GM21367 (cell line): ENCODE measurements around the gene TM6SF1.
A peak's percentile ranks its signal among the peaks of the same experiment; 100 is the strongest.
"Not testable (repeated sequence)": the region's sequence is repeated elsewhere in the genome, so short reads cannot be mapped to it uniquely, and the experiment has no call there.

Experiments
- ATAC-seq: cut with Tn5 transposase; IDR thresholded peaks from one replicate; pipeline ENCODE4 v1.9.1; 2021; ENCODE audit not compliant: unreplicated experiment

The TM6SF1 gene

DNA sequence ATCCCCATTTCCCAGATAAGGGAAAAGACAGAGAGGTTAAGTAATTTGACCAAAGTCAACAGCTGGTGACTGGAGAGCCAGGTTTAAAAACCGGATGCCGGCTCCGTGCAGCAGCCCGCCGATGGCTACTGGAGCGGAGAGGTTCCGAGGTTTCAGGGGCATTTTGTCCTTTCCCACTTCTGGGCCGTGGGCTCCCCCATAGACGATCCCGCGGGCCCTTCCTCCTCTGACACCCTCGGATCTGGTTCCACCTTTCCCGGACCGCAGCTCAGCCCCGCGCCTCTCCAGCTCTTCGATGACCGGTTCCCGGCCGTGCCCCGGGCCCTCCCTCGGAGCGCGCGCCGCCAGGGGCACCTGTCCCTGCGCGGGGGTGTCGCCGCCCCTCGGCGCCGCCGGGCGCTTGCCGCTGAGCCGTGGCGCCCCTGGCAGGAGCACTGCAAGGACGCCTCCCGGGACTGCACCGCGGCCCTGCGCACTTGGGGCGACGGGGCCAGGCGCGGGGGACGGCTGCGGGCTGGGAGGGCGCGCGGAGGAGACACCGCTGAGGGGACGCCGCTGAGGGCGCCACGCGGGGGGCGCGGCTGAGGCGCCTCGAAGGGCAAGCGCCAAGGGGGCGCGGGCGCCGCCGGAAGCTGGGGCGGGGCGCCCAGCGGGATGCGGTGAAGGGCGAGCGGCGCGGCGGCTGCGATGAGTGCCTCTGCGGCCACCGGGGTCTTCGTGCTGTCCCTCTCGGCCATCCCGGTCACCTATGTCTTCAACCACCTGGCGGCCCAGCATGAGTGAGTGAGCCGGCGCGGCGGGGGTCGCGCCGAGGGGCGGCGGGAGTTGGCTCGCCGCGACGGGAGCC, at the start of gene TM6SF1:
TM6SF1 (plus strand) TSS at position 652 of the 847 bp plus-strand sequence; CDS start at position 688, 36 bp downstream.
- ATAC-seq, result no peak

DNA sequence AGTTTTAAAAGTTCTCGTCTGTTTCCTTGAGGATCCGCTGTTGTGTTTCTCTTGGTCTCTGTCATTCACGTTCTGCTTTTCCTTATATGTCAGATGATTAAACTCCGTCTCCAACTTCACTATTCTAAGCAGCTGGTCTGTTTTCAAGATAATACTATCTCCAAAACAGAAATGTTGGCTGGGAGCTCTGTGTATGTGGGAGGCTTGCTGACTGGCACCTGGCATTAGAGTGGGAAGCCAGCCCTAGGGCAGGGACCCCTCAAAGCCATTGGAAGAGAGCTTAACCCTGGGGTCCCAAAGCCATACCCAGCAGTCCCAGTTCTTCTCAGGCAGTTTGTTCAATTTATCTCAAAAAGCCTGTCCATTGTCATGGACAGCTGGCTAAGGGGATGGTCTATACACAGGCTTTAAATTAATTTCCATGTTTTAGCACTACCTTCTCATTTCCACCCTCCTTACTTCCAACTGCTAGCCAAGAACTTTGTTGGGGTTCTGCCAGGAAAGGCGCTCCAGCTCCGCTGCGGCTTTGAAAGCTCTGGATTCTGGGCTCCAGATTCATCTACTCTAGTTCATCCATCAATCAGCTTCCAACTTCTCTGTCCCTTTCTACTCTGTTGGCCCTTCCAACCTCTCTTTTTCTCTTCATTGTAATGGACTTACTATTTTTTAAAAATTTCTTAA, 49.6 kb upstream of the TM6SF1 start:
- no peak for ATAC-seq

DNA sequence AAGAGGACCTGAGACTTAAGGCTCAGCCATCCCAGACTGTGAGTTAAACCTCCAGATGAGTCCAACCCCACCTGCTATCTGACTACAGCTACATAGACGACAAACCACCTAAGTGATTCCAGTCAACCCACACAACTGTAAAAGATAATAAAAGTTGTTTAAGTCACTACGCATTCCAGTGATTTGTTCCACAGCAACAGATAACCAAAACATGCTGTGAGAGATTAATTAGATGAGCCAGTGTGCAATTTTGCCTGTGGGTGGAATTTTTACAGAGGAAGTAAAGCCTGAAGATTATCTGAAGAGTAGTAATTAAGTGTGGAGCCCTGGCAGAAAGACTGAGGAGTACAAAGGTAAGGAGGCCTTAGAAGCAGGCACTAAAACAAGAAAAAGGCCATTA, 45.8 kb upstream of the TM6SF1 start:
- ATAC-seq, result no peak

DNA sequence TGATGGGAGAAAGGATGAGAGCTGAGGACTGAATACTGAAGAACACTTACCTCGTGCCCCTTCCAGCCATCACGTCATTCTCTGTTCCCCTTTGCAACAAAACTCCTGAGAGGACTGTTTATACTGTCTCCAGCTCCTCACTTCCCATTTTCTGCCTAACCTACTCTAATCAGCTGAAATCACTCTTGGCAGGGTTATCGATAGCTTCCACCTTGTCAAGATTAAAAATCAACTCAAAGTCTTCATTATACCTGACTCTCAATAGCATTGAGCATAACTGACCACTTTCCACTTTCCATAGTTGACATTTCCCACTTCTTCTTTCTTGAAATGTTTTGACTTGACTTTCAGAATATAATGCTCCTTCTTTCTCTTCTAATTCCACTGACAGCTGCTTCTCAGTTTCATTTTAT, 44.7 kb upstream of the TM6SF1 start:
- ATAC-seq, result no peak

DNA sequence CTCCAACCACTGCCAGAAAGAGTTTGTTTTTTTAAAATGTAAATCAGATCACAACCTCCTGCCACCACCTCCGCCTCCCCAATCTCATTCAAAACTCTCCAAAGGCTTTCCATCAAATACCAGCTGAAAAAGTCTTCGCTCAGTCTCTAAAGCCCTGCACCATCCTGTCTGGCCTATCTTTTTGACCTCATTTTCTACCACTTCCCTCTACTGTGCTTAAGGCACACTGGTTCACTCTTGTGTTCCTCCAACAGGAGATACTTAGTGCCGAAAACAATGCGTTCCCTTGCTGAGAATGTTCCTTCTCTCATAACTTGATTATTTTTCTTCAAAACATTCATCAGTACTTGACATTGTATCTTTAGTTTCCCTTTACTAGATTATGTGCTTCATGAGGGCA, 43.9 kb upstream of the TM6SF1 start:
- no peak for ATAC-seq

DNA sequence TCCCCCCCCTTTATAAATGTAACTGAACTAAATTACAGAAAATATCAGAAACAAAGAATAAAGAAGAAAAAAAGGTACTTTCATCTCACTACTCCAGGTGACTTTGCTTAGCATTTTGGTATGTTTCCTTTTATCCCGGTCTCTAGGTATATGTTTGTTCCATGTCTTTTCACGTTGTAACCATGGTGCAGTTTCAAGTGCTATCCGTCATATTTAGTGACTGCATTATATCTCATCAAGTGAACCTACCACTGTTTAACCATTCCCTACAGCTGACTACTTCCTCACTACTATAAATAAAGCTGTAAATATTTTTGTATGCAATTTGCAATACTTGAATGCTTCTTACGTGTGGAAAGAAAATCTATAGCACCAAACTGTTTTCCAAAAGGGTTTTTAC, 42.6 kb upstream of the TM6SF1 start:
- ATAC-seq, result no peak

DNA sequence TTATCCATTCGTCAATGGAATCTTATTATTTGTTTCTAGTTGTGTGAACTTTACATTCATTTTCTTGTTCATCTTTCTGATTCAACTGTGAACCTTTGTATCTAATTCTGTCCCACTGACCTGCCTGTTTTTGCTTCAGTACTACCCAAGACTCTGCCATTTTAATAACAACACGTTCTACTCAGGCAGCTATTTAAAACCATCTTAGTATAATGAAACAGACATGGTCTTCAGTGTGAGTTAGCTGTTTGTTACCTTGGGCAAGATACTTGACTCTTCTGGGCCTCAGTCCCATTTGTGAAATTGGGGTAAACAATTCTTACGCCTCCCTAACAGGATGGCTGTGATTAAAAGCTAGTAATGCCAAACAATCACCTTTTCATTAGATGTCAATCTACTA, 42.0 kb upstream of the TM6SF1 start:
- no peak for ATAC-seq

DNA sequence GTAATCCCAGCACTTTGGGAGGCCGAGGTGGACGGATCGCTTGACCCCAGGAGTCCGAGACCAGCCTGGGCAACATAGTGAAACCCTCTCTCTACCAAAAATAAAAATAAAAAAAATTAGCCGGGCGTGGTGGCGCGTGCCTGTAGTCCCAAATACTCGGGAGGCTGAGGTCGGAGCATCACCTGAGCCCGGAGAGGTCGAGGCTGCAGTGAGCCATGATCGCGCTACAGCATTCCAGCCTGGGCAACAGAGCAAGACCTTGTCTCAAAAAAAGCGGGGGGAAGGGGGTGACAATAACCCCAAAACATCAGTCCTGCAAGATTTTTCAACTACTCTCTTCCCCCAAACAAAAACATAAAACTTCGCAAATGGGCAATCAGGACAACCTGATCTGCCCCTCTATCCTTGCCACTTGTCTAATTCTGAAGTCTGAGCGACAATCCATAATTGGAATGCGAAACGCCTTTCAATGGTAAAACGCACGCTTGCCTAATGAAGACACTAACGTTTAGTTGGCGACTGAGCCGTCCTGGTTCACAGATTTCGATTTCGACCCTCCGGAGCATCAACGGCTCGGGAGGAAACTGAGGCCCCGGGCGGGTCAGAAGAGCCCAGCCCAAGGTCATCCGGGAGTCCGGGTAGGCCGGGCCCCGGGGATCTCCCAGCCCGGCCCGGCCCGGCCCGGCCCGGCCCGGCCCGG, 41.3 kb upstream of the TM6SF1 start:
- ATAC-seq, result peak; percentile 1

DNA sequence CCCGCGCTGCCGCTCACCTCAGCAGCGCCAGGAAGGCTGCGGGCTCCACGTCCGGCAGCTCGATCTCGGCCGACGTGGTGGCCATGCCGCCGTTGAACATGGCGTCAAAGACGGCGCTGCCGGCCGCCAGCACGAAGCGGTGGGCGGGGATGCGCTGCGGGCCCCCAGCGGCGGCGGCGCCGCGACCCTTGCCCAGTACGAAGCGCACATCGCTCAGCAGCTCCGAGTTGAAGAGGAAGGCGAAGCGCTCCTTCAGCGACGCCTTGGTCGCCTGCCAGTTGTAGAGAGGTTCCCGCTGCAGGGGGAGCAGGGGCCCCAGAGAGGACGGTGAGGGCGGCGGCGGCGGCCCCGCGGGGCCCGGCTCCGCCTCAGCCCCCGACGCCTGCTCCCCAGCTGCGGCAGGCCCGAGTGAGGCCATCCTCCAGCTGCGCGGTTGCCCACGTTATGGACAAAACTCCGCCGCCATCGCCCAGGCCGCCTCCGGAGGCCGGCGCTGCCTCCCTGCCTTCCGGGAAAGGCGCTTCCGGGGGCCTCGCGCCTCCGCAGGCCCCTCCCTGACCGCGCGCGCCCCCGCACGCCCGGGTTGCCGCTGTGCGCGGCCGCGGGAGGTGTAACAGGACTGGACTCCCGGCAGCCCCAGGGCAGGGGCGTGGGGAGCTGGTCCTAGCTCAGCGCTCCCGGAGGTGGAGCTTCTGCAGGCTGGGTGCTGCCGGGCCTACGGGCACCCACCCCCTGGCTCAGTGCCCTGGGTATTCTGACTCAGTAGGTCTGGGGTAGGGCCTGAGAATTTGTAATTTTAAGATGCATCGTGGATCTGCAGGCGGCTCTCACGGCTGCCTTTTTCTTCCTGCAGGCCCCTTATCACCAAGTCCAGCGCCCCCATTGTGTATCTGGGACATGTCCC, 40.5 kb upstream of the TM6SF1 start, which contains the start of gene BTBD1:
BTBD1 (minus strand) TSS at position 519 of the 904 bp plus-strand sequence; CDS start at position 418, 101 bp downstream.
- peak; percentile 77 for ATAC-seq

DNA sequence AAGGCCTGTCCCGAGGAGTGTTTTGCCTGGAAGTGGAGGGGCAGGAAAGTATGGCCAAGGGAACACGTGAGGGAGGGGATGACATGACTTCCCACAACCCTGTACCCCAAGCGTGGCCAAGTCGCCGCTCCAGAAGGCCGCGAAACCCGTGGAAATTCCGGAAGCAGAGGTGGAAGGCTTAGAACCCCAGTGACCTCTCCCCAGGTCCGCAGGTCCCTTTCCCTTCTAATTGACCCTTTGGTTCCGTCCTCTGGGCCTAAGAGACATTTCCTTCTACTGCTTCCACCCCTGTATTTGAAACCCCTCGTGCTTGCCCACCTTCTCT, 39.8 kb upstream of the TM6SF1 start:
- no peak for ATAC-seq

DNA sequence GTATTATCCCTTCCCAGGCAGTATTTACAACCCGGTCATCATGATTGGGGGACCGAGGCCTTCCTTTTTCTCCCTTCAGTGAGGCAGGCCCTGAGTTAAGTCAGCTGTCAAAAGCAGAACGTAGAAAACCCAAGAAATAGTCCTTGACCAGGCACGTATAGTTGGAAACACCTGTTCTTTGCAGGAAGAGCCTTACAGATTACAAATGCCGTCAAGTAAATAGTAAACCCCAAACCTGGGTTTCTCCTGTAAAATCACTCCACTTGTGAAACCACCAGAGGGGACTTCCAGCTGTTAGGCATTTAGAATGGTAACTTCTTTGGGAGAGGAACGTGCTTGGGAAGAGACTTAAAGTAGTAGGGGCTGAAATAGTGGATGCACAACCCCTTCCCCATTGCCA, 39.4 kb upstream of the TM6SF1 start:
- ATAC-seq, result no peak

DNA sequence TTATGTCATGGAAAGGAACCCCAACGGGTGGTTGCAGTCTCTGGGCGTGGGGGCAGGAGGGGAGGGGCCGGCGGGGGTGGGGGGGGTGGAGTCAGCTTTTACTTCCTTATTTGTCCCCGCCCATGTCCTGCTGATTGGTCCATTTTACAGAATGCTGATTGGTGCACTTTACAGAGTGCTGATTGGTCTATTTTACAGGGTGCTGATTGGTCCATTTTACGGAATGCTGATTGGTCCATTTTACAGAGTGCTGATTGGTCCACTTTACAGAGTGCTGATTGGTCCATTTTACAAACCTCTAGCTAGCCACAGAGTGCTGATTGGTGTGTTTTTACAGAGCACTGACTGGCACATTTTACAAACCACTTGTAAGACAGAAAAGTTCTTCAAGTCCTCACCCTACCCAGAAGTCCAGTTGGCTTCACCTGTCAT, 38.2 kb upstream of the TM6SF1 start:
- not testable (repeated sequence) for ATAC-seq

DNA sequence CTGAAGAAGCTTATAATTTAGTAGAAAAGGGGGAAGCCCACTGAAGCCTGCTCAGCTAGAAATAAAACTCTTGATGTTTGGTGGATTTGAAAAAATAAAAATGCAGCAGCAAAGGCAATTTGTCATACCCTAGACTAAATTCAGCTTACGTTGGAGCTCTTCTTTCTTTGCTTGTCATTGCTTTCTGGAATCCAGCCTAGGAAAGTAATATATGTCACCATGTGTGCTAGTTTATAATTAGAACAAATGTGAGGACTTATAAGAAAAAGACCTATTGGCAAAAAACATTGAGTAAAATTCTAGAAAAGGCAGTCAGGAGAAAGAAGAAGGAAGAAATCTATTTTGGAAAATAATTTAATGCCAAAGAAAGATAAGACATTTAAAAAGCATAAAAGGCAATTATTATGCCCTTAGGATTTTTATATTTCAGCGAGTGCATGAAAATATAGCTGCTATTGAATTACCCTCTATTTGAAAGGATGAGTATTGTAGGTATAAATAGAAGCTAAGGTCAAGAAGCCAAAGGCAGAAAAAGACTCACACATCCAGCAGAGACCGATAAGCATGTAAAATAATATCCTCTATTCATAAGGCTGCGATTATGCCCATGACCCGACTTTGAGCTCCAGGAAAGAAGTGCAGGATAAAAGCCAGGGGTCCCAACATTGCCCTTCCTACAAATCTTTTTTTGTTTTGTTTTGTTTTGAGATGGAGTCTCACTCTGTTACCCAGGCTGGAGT, 29.8 kb upstream of the TM6SF1 start:
- ATAC-seq, result no peak

DNA sequence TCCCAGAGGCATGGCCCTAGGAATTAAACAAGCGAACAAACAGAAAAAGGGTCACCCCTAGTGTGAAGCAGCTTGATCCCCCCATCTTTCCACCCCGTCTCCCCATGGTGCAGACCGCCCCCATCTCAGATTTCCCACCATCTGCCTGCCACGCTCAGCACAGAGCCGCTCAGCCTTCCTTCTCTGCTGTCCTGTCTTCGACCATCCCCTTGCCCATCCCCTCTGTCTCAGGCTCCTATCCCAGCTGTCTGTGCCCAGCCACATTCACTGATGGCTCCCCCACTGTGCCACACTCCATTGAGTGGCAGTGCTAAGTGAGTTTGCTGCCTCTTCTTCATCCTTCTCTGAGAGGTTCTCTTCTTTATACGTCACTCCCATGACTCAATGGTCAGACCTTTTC, 28.7 kb upstream of the TM6SF1 start:
- ATAC-seq, result no peak

DNA sequence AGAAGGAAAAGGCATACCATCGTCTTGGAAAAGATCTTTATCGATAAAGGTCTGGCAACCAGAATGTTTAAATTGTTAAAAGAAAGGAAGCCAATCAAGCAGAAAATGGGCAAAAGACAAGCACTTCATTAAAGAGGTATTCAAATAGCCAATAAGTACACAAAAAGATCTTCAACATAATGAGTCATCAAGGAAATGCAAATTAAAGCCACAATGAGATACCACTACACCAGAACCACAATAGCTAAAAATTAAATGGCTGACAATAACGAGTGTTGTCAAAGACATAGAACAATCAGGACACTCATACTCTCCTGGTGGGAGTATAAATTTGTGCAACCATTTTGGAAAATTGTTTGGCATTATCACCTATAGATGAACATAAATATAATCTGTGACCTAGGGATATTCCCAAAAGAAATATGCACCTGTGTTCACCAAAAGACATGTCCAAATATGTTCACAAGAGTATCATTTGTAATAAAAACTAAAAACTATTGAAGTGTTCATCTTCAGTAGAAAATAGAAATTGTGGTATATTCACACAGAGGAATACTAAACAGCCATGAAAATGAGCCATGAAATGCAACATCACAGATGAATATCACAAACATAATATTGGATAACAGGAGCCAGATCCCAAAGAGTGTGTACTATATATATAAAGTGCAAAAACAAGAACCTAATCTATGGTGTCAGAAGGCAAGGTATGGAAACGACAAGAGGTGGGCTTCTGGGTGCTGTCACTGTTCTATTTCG, 26.0 kb upstream of the TM6SF1 start:
- ATAC-seq, result no peak

DNA sequence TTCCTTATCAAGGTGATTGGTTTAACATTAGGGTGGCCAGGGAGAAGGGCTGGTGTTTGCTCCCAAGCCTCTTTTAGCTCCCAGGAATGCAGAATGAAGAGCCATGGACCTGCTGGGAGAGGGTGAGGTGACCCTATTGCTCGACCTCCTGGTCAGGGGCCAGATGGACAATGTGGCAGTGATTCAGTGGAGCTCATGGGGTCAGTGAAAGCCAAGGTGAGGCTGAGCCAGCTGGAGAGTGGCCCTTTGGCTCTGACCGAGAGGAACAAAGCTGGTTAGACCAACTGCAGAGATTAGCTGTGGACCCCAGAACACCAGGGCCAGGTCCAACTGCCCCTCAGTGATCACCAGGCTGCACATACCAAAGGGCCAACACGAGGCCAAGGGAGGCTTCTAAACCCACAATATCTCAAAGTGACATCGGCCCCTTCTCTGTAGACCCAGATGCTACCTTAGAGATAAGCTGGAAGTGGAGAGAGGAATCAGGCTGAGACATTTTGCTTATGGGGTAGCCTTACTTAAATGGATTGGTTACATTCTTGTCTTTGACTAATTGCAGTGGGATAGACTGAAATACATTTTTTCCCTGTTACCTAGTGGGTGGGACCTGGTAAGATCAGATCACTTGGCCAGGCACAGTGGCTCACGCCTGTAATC, 24.6 kb upstream of the TM6SF1 start:
- no peak for ATAC-seq

DNA sequence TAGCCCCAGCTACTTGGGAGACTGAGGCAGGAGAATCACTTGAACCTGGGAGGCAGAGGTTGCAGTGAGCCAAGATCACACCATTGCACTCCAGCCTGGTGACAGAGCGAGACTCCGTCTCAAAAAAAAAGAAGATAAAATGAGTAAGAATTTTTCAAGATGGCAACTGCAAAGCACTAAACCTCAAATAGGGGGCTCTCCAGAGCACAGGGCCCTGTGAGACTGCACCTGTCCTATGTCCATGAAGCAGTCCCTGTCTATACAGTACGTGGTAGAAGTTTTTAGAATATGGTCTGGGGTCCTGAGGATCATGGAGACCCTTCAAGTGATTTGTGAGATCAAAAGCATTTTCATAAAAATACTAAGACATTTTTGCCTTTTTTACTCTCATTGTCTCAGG, 22.0 kb upstream of the TM6SF1 start:
- not testable (repeated sequence) for ATAC-seq

DNA sequence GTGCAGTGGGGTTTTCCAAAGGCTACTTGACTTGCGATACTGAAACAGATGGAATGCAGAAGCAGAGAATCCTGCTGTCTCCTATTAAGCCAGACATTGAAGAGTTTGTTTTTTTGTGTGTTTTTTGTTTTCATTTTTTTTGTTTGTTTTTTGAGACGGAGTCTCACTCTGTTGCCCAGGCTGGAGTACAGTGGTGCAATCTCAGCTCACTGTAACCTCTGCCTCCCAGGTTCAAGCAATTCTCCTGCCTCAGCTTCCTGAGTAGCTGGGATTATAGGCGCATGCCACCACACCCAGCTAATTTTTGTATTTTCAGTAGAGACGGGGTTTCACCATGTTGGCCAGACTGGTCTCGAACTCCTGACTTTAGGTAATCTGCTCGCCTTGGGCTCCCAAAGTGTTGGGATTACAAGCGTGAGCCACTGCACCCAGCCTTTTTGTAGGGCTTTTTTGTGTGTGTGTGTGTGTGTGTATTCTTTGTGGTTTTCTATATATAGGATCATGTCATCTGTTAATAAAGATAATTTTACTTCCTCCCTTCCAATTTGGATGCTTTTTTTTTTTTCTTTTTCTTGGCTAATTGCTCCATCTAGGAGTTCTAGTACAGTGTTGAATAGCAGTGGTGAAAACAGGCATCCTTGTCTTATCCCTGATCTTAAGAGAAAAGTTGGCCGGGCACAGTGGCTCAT, 21.4 kb upstream of the TM6SF1 start:
- not testable (repeated sequence) for ATAC-seq
